ENCODE measurements around the gene DSCAM.
"Not testable (repeated sequence)": the region's sequence is repeated elsewhere in the genome, so short reads cannot be mapped to it uniquely, and the experiment has no call there.

DSCAM gene

GRCh38 chr21:40300300-40300699 is 546.7 kb downstream of the DSCAM start:
- no peak for DNase-seq

GRCh38 chr21:40299451-40299850 is 547.5 kb downstream of the DSCAM start:
- peak; percentile 12 for DNase-seq

GRCh38 chr21:40294345-40294744 is 552.6 kb downstream of the DSCAM start:
- no peak for DNase-seq

- no peak for DNase-seq
These were observed 555.4 kb downstream of the DSCAM start for GRCh38 chr21:40291560-40291959.

- DNase-seq = no peak
These were observed 562.5 kb downstream of the DSCAM start for GRCh38 chr21:40284409-40284808.

- no peak for DNase-seq
These were observed 563.8 kb downstream of the DSCAM start for GRCh38 chr21:40282912-40283886.

GRCh38 chr21:40278345-40278744 is 568.6 kb downstream of the DSCAM start:
- no peak for DNase-seq

- DNase-seq = no peak
These were observed 571.0 kb downstream of the DSCAM start for GRCh38 chr21:40276001-40276400.

- DNase-seq = no peak
These were observed 574.9 kb downstream of the DSCAM start for GRCh38 chr21:40272037-40272436.

- DNase-seq = no peak
These were observed 575.8 kb downstream of the DSCAM start for GRCh38 chr21:40271164-40271563.

- DNase-seq = no peak
These were observed 576.9 kb downstream of the DSCAM start for GRCh38 chr21:40270047-40270446.

GRCh38 chr21:40269239-40269638 is 577.7 kb downstream of the DSCAM start:
- no peak for DNase-seq

- not testable (repeated sequence) for DNase-seq
These were observed 588.5 kb downstream of the DSCAM start for GRCh38 chr21:40258456-40258855.

GRCh38 chr21:40257342-40257741 is 589.6 kb downstream of the DSCAM start:
- DNase-seq = no peak

GRCh38 chr21:40255518-40256444 is 591.2 kb downstream of the DSCAM start:
- no peak for DNase-seq

- DNase-seq = peak; percentile 78
These were observed 592.2 kb downstream of the DSCAM start for GRCh38 chr21:40254540-40255465.

- no peak for DNase-seq
These were observed 593.8 kb downstream of the DSCAM start for GRCh38 chr21:40253112-40253511.

- no peak for DNase-seq
These were observed 596.3 kb downstream of the DSCAM start for GRCh38 chr21:40250514-40251294.

- no peak for DNase-seq
These were observed 602.0 kb downstream of the DSCAM start for GRCh38 chr21:40244981-40245380.

GRCh38 chr21:40243685-40244084 is 603.3 kb downstream of the DSCAM start:
- no peak for DNase-seq

- no peak for DNase-seq
These were observed 604.2 kb downstream of the DSCAM start for GRCh38 chr21:40242586-40243265.
